ENCODE results near the gene ATL1.
A peak's percentile ranks its signal among the peaks of the same experiment; 100 is the strongest.

The ATL1 gene

GRCh38 chr14:50607181-50607580, 47.2 kb downstream of the ATL1 start:
- H3K4me3 ChIP-seq (ENCODE audit: low read length) = no peak overlapping the region
- no peak for TF ChIP-seq CTCF (IDR thresholded peaks at IDR 0.05; ENCODE audit: insufficient read depth, low read depth, low read length, missing control alignments)
- peak; percentile 10 for DNase-seq (ENCODE audit: low read depth)

GRCh38 chr14:50607761-50608160, 47.8 kb downstream of the ATL1 start:
- H3K4me3 ChIP-seq (ENCODE audit: low read length) = no peak overlapping the region
- no peak for DNase-seq (ENCODE audit: low read depth)
- no peak for TF ChIP-seq CTCF (IDR thresholded peaks at IDR 0.05; ENCODE audit: insufficient read depth, low read depth, low read length, missing control alignments)

DNA sequence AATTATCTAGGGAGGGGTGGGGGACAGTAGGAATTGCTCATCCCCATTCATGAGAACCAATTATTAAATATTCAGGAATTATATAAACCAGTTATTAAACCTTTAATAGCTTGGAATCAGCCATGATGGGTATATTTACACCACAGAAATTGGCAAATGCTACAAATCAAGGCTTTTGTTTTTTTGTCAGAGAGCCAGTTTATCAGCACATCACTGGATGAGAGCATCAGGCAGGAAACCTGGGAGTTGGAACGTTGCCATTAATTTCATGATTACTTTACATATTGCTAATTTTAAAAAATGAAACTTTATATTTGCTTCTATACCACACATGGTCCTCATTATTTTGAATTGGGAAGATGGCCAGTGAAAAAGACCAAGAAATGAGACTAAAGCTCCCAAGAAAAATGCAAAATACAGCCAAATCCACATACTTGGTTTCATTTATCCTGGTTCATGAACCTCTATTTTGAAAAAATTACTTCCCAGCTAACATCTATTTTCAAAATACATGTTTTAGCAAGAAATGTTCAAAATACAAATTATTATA, 48.4 kb downstream of the ATL1 start:
- TF ChIP-seq CTCF (IDR thresholded peaks at IDR 0.05; ENCODE audit: insufficient read depth, low read depth, low read length, missing control alignments) = no peak
- no peak for DNase-seq (ENCODE audit: low read depth)

DNA sequence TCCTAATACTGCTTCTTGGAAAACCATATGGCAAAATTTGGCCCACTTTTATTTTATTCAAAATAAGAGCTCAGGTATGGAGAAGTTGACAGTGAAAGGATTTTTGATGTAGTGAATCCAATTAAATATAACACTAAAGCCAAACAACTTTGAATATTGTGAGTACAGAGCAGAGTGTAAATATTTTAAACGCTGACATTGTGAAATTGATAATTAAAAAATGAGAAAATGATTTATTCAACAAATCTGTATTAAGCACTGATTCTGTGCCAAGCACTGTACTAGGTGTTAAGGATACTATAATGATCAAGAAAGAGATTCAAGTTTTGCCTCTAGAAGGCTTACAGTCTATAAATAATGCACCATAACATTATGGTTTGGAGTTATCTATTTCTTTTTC, 50.5 kb downstream of the ATL1 start:
- no peak for DNase-seq (ENCODE audit: low read depth)
- no peak overlapping the region for H3K4me3 ChIP-seq (ENCODE audit: low read length)

More for the DNA sequence above, 48.4 kb downstream of the ATL1 start:
- no peak overlapping the region for H3K4me3 ChIP-seq (ENCODE audit: low read length)

GRCh38 chr14:50612806-50613205, 52.9 kb downstream of the ATL1 start:
- DNase-seq (ENCODE audit: low read depth) = no peak
- TF ChIP-seq CTCF (IDR thresholded peaks at IDR 0.05; ENCODE audit: insufficient read depth, low read depth, low read length, missing control alignments) = no peak
- H3K4me3 ChIP-seq (ENCODE audit: low read length) = no peak overlapping the region

More for the DNA sequence above, 50.5 kb downstream of the ATL1 start:
- no peak for TF ChIP-seq CTCF (IDR thresholded peaks at IDR 0.05; ENCODE audit: insufficient read depth, low read depth, low read length, missing control alignments)

DNA sequence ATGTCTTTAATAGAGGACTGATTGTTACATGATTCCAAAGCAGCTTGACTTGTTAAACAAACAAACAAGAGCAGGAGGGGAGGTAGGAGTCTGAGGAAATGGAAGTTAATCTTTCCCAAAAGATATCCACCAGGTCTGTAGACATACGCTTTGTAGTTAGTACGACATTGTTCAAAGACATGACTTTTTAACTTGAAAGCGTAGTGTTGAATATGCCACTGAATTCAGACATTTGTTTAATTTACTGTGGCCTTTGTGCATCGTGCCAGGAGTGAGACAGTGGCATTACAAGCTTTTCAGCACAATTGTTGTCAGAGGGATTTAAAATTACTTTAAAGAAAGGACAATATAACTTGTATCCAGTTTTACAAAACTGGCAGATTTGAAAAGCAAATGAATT, 55.1 kb downstream of the ATL1 start:
- no peak for TF ChIP-seq CTCF (IDR thresholded peaks at IDR 0.05; ENCODE audit: insufficient read depth, low read depth, low read length, missing control alignments)
- no peak overlapping the region for H3K4me3 ChIP-seq (ENCODE audit: low read length)

GRCh38 chr14:50615552-50615951, 55.6 kb downstream of the ATL1 start:
- TF ChIP-seq CTCF (IDR thresholded peaks at IDR 0.05; ENCODE audit: insufficient read depth, low read depth, low read length, missing control alignments) = no peak
- DNase-seq (ENCODE audit: low read depth) = no peak
- H3K4me3 ChIP-seq (ENCODE audit: low read length) = no peak overlapping the region

More for the DNA sequence above, 55.1 kb downstream of the ATL1 start:
- DNase-seq (ENCODE audit: low read depth) = no peak

Measured in epithelial cell of esophagus (primary cell).